ENCODE results near the gene ARRDC2.
"Not testable (repeated sequence)": the region's sequence is repeated elsewhere in the genome, so short reads cannot be mapped to it uniquely, and the experiment has no call there.

Gene ARRDC2

GRCh38 chr19:18023622-18024251 lies 15.8 kb downstream of the ARRDC2 start:
- H3K27me3 ChIP-seq (ENCODE audit: insufficient read depth, low read depth), result no peaks in the 10 kb centered on the region
- no peak overlapping the region for H3K27ac ChIP-seq

GRCh38 chr19:18027151-18027550 lies 19.2 kb downstream of the ARRDC2 start:
- Histone ChIP-seq H3K4me3 (IDR thresholded peaks at IDR 0.05; ENCODE audit: insufficient read depth, low read depth, low read length) (no peak overlapping the region), H3K36me3 (ENCODE audit: insufficient read depth) (no peaks in the 10 kb centered on the region), H3K9ac (no peak overlapping the region), H3K4me2 (no peak overlapping the region), H3K4me1 (ENCODE audit: low read depth, poor library complexity, severe bottlenecking) (peaks cover 34% of the 10 kb centered on the region), H3K27me3 (ENCODE audit: insufficient read depth, low read depth) (no peaks in the 10 kb centered on the region), H4K20me1 (ENCODE audit: insufficient read depth) (no peaks in the 10 kb centered on the region), H3K27ac (no peak overlapping the region), H2AFZ (ENCODE audit: low read depth) (no peak overlapping the region), H3K79me2 (ENCODE audit: insufficient read depth, low read depth) (no peaks in the 10 kb centered on the region)
- TF ChIP-seq CTCF (conservative IDR thresholded peaks at IDR 0.05; ENCODE audit: low read depth, low read length), result no peak

More at GRCh38 chr19:18023622-18024251, 15.8 kb downstream of the ARRDC2 start:
- Histone ChIP-seq H3K4me3 (IDR thresholded peaks at IDR 0.05; ENCODE audit: insufficient read depth, low read depth, low read length) (no peak overlapping the region), H4K20me1 (ENCODE audit: insufficient read depth) (no peaks in the 10 kb centered on the region), H3K4me1 (ENCODE audit: low read depth, poor library complexity, severe bottlenecking) (peaks cover 36% of the 10 kb centered on the region), H3K79me2 (ENCODE audit: insufficient read depth, low read depth) (no peaks in the 10 kb centered on the region), H3K36me3 (ENCODE audit: insufficient read depth) (no peaks in the 10 kb centered on the region), H3K9ac (no peak overlapping the region), H3K4me2 (no peak overlapping the region), H2AFZ (ENCODE audit: low read depth) (no peak overlapping the region)
- no peak for TF ChIP-seq CTCF (conservative IDR thresholded peaks at IDR 0.05; ENCODE audit: low read depth, low read length)

GRCh38 chr19:18029617-18030338 lies 21.8 kb downstream of the ARRDC2 start:
- H3K36me3 ChIP-seq (ENCODE audit: insufficient read depth), result no peaks in the 10 kb centered on the region
- peak overlapping the region; percentile 40; the same call in 1 of the 2 replicates for H3K27ac ChIP-seq
- H3K4me3 ChIP-seq (IDR thresholded peaks at IDR 0.05; ENCODE audit: insufficient read depth, low read depth, low read length), result no peak overlapping the region
- no peak for TF ChIP-seq CTCF (conservative IDR thresholded peaks at IDR 0.05; ENCODE audit: low read depth, low read length)
- H3K9ac ChIP-seq, result no peak overlapping the region; the same call in 1 of the 2 replicates
- peak overlapping the region; percentile 78 for H3K4me2 ChIP-seq
- no peaks in the 10 kb centered on the region for H4K20me1 ChIP-seq (ENCODE audit: insufficient read depth)
- H3K4me1 ChIP-seq (ENCODE audit: low read depth, poor library complexity, severe bottlenecking), result peaks cover 26% of the 10 kb centered on the region
- peak overlapping the region; percentile 60; the same call in 1 of the 2 replicates for H2AFZ ChIP-seq (ENCODE audit: low read depth)
- H3K27me3 ChIP-seq (ENCODE audit: insufficient read depth, low read depth), result no peaks in the 10 kb centered on the region
- H3K79me2 ChIP-seq (ENCODE audit: insufficient read depth, low read depth), result no peaks in the 10 kb centered on the region

- not testable (repeated sequence) for H4K20me1 ChIP-seq (ENCODE audit: insufficient read depth); H3K27me3 ChIP-seq (ENCODE audit: insufficient read depth, low read depth); H3K9ac ChIP-seq; H3K79me2 ChIP-seq (ENCODE audit: insufficient read depth, low read depth); H3K4me2 ChIP-seq; H3K27ac ChIP-seq; H2AFZ ChIP-seq (ENCODE audit: low read depth); H3K36me3 ChIP-seq (ENCODE audit: insufficient read depth); H3K4me3 ChIP-seq (IDR thresholded peaks at IDR 0.05; ENCODE audit: insufficient read depth, low read depth, low read length)
- H3K4me1 ChIP-seq (ENCODE audit: low read depth, poor library complexity, severe bottlenecking), result peaks cover 26% of the 10 kb centered on the region
Observed at GRCh38 chr19:18031401-18031800, 23.4 kb downstream of the ARRDC2 start.

- H3K4me1 ChIP-seq (ENCODE audit: low read depth, poor library complexity, severe bottlenecking), result peaks cover 26% of the 10 kb centered on the region
- H3K27me3 ChIP-seq (ENCODE audit: insufficient read depth, low read depth); H3K27ac ChIP-seq; H3K4me3 ChIP-seq (IDR thresholded peaks at IDR 0.05; ENCODE audit: insufficient read depth, low read depth, low read length); H3K9ac ChIP-seq; H3K79me2 ChIP-seq (ENCODE audit: insufficient read depth, low read depth); H3K4me2 ChIP-seq; H3K36me3 ChIP-seq (ENCODE audit: insufficient read depth); H4K20me1 ChIP-seq (ENCODE audit: insufficient read depth); H2AFZ ChIP-seq (ENCODE audit: low read depth): not testable (repeated sequence)
Observed at GRCh38 chr19:18032102-18032501, 24.1 kb downstream of the ARRDC2 start.

Data from KMS-11 (cell line).